GM21423 (cell line): ENCODE data around the gene CARMIL1.
A peak's percentile ranks its signal among the peaks of the same experiment; 100 is the strongest.
"Not testable (repeated sequence)": the region's sequence is repeated elsewhere in the genome, so short reads cannot be mapped to it uniquely, and the experiment has no call there.

Source experiments
- ATAC-seq: cut with Tn5 transposase; IDR thresholded peaks from one replicate; pipeline ENCODE4 v1.9.1; 2021; ENCODE audit warnings: mild to moderate bottlenecking, moderate library complexity; ENCODE audit not compliant: unreplicated experiment

The CARMIL1 gene

GRCh38 chr6:25366903-25367545 lies 87.8 kb downstream of the CARMIL1 start:
- ATAC-seq = peak; percentile 41

DNA sequence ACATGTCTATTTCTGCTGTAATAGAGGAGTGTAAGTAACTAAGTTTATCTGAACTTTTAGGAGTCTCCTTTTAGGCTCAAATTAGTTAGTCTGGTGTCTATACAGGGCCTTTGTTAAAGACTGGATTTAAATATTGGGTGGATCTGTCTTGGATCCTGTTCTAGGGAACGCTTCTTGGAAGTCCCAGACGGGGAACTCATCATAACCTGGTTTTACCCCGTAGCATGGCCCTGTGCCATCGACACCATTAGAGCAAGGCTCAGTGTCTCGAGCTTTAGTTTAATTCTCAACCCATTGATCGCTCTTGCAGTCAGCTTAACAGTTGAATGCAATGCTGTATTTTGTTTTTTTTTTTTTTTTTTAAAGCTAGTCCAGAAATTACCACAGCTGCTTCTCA lies 89.9 kb downstream of the CARMIL1 start:
- no peak for ATAC-seq

DNA sequence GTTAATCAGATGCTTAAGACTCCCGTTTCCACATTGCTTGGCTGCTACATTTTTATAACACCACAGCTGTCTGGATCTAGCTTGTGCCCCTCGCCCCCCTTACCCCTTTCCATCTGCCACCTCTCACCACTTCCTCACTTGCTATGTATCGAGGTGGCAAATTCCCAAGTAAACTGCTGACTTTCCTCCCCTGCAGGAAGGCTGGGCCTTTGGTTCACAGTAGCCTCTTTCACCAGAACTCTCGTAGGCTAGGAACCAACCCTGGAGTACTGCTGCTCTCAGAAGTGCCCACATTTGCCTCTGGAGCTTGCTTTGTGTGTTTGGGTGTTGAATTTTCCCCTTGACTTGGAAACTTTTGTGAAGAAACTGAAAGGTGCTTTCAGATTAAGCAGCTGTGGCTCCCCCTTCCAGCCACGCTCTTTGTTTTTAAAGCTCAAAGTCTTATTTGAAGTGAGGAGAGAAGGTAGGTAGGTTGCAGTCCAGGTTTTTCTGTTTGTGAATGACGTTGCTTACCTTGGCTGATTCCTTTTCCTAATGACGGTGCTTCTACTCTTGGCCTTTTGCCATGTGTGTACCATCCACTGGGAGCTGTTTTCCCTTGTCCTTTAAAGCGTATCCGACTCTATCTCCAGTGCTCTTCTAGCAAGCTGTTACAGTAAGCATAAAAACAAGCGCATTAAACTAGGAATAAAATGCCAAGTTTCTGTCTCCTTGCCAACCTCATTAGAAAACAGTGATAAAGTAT lies 90.4 kb downstream of the CARMIL1 start:
- no peak for ATAC-seq

- ATAC-seq = no peak
Observed at GRCh38 chr6:25370178-25371036, 91.2 kb downstream of the CARMIL1 start.

DNA sequence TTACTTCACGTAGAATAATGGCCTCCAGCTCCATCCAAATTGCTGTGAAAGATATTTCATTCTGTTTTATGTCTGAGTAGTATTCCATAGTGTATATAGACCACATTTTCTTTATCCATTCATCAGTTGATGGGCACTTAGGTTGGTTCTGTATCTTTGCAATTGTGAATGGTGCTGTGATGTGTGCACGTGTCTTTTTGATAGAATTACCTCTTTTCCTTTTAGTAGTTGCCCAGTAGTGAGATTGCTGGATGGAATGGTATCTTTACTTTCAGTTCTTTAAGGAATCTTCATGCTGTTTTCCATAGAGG lies 91.8 kb downstream of the CARMIL1 start:
- ATAC-seq = no peak

DNA sequence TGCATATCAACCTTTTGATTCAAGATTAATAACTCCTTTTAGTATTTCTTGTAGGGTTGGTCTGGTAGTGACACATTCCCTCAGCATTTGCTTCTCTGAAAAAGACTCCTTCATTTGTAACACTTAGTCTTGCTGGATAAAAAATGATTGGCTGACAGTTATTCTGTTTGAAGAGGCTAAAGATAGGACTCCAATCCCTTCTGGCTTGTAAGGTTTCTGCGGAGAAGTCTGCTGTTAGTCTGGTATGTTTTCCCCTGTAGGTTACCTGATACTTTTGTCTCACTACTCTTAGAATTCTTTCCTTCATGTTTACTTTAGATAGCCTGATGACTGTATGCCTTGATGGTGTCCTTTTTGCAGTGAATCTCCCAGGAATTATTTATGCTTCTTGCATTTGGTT lies 96.0 kb downstream of the CARMIL1 start:
- ATAC-seq = no peak

DNA sequence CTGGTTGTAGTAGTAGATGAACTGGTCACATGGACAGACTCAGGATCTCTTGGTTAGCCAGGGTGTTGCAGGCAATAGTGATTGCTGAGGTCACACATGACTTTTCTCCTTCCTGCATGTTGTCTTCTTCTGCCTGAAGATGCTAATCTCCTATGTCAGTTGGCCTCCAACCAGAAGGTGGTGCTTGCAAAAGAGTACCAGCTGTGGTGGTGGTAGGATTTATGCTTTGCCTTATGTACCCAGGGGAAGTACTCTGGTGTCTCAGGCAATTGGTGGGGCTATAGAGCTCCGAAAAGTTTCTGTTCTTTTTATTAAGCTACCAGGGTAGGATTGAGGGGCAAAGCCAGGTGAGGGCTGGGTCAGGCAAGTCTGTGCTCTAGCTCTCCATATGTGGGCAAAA lies 98.5 kb downstream of the CARMIL1 start:
- no peak for ATAC-seq

GRCh38 chr6:25381077-25381476 lies 101.9 kb downstream of the CARMIL1 start:
- ATAC-seq = no peak

DNA sequence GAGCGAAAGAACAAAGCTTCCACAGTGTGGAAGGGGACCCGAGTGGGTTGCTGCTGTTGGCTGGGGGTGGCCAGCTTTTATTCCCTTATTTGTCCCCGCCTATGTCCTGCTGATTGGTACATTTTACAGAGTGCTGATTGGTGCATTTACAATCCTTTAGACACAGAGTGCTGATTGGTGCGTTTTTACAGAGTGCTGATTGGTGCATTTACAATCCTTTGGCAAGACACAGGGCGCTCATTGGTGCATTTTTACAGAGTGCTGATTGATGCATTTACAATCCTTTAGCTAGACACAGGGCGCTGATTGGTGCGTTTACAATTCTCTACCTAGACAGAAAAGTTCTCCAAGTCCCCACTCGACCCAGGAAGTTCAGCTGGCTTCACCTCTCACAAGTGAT lies 103.3 kb downstream of the CARMIL1 start:
- not testable (repeated sequence) for ATAC-seq

DNA sequence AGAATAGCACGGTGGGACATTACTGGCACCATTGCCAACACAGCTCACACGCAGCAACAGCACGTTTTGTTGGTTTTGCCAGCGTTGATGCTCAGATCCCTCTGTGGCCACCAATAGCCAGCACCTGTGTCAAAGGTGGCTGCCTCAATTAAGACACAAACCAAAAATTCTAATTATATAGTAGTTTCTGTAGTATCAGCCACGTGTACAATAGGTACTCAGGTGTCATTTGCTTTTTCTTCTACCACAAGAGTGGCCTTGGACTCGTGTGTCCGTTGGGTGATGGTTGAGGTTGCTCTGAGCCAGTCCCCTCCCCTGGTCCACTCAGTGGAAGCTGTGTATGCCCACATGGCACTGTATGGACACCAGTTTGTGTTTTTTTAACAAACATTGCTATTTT lies 105.1 kb downstream of the CARMIL1 start:
- no peak for ATAC-seq

GRCh38 chr6:25384967-25385366 lies 105.8 kb downstream of the CARMIL1 start:
- ATAC-seq = no peak

DNA sequence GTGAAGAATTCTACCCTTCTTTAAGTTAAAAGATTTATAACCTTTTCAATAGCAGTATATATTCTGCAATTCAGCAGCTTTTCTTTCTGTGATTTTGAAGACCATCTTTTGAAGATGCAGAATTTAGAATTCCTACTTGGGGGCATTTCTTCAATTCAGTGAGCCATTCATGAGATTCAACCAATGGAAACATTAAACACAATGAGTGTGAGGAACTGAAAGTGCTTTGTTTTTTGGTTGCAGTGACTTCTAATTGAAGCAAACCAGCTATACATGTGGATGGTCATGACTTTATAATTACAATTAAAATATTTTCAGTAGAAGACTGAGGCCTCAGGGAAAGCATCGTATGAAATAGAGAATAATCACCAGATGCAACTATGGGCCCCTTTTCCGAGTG lies 108.3 kb downstream of the CARMIL1 start:
- ATAC-seq = peak; percentile 70

DNA sequence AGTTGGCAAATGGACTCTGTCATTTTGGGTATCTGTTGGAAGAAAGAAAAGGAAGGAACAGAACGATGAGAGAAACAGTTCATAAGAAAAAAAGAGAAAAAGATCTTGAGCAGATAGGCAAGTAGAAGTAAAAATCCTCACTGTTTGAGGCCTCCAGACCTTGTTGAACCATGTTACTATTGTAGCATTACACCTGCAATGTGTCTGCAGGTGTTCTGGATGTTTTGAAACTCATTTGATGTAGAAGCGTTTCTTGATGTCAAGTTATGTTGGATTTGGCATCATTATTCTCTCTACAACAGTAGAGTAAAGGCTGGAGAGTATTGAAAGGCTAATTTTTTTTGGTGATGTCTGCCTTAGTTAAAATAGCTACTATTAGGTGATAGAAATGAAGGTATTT lies 108.7 kb downstream of the CARMIL1 start:
- peak; percentile 19 for ATAC-seq

GRCh38 chr6:25388776-25389175 lies 109.6 kb downstream of the CARMIL1 start:
- ATAC-seq = no peak

DNA sequence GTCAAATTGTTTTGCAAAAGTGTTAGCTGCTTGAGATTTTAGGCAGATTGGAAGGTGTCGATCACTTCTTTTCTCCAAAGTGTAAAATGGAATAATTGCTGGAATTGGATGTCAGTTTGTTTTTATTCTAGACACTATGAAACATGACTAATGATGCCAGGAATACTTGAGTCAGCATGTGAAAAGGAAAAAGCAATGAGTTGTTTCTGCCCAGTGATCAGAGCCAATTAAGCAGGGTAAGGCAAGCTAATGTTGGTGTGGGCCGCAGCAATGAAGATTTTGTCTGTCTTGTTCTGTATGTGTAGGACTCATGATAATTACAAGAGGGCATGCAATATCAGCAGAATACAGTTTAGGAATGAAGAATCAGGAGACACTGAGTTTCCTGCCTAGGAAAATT lies 110.3 kb downstream of the CARMIL1 start:
- no peak for ATAC-seq

DNA sequence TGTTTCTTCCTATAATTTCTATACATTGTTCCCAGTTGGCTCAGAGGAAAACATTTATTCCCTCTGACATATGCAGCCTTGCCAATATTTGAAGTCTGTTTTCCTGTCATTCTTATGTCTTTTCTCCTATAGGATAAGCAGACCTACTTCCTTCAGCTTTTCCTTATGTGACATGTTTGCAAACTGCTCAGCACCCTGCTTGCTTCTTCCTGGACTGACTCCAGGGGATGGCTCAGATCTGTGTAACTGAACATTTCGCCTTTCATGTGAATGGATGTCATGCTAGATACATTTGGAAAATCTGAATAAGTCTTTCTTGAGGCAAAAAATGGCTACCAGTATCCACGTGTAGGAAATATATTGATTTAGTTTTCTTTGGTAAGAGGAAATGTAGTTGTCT lies 113.2 kb downstream of the CARMIL1 start:
- ATAC-seq = no peak

GRCh38 chr6:25395731-25396130 lies 116.6 kb downstream of the CARMIL1 start:
- no peak for ATAC-seq

GRCh38 chr6:25397406-25397805 lies 118.2 kb downstream of the CARMIL1 start:
- no peak for ATAC-seq

- no peak for ATAC-seq
Observed at GRCh38 chr6:25399885-25400284, 120.7 kb downstream of the CARMIL1 start.

DNA sequence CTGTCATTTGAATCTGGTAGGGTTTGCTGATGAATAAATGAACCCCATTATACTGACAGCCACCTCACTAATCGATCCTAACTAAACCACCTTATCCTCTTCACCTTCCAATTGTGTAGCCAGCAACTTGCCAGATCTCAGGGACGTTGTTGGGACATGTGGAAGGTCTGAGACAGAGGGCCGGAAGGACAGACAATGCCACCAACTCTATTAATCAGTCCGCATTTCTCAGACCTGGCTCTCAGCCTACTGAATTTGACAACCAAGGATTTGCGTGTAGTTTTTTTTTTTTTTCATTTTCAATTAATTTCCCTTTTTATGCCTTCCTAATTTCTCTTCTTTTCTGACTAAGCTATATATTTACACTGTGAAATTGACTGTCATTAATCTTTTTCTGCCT lies 122.5 kb downstream of the CARMIL1 start:
- no peak for ATAC-seq

- no peak for ATAC-seq
Observed at GRCh38 chr6:25402125-25402524, 123.0 kb downstream of the CARMIL1 start.

DNA sequence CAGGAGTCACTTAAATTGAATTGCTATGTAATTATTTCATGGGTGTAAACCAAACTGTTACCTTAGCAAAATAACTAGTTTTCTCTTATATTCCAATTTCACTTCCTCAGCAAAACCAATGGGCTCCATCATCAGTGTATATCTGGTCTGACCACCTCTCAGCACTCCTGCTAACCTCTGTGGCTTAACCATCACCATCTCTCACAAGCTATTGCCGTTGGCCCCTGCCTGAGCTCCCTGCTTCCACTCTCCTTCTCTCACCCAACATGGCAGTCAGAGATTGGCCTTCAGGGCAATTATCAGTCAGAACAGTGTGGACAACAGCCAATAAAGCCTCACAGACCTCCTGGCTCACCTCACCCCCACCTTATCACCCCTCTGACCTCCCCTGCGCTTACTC lies 124.0 kb downstream of the CARMIL1 start:
- no peak for ATAC-seq
